Spleen (tissue), 11 donors: ENCODE results near the gene NGF. TPM values are rescaled to one million over a fixed set of nuclear protein-coding genes. Genes with fewer than 3 reads are reported as not detected.

Source experiments
- DNase-seq: peaks from one replicate; pipeline ENCODE4 v3.0.0-alpha.2; 2020
- H3K27ac ChIP-seq, 8 donors: fragments of 200-600 bp; sonication (generic) in 7 of 8; 1 replicate in 4 of 8; 2 replicates in 4 of 8; pipeline versions ENCODE4 v1.5.0 to v1.8.0; 2016 to 2021; ENCODE audit warnings: inconsistent platforms in 4 of 8, mild to moderate bottlenecking in 4 of 8, moderate library complexity in 1 of 8
- H3K27me3 ChIP-seq, 7 donors: fragments of 200-600 bp; sonication (generic) in 6 of 7; replicated peaks in 1 of 7; 1 replicate in 4 of 7; 2 replicates in 3 of 7; pipeline versions ENCODE4 v1.5.0 to v1.8.0; 2016 to 2021; ENCODE audit warnings: inconsistent platforms in 3 of 7, mild to moderate bottlenecking in 1 of 7
- H3K36me3 ChIP-seq, 6 donors: fragments of 200-600 bp; sonication (generic) in 5 of 6; 1 replicate in 4 of 6; 2 replicates in 2 of 6; pipeline versions ENCODE4 v1.5.0 to v1.8.0; 2016 to 2021; ENCODE audit warnings: inconsistent platforms in 2 of 6
- H3K4me1 ChIP-seq, 6 donors: fragments of 200-600 bp; sonication (generic) in 5 of 6; 1 replicate in 3 of 6; 2 replicates in 3 of 6; pipeline versions ENCODE4 v1.5.0 to v1.8.0; 2016 to 2021; ENCODE audit warnings: inconsistent platforms in 3 of 6
- H3K4me3 ChIP-seq, 8 donors: fragments of 200-600 bp; sonication (generic) in 7 of 8; 1 replicate in 4 of 8; 2 replicates in 4 of 8; pipeline versions ENCODE4 v1.5.0 to v1.8.0; 2016 to 2021; ENCODE audit warnings: inconsistent platforms in 4 of 8, mild to moderate bottlenecking in 4 of 8, moderate library complexity in 2 of 8
- H3K9me3 ChIP-seq, 8 donors: fragments of 200-600 bp; sonication (generic) in 7 of 8; 1 replicate in 4 of 8; 2 replicates in 4 of 8; pipeline versions ENCODE4 v1.5.0 to v1.8.0; 2016 to 2021; ENCODE audit warnings: inconsistent platforms in 4 of 8
- CTCF ChIP-seq, 11 experiments: fragments of 200-600 bp in 7 of 11; fragments of 450-650 bp in 4 of 11; sonication (generic) in 4 of 11; IDR thresholded peaks in 8 of 11; conservative IDR thresholded peaks in 3 of 11; 1 replicate in 7 of 11; 2 replicates in 4 of 11; pipeline versions ENCODE4 v1.4.0 to v1.8.0; 2016 to 2021; ENCODE audit warnings: antibody characterized with exemption in 11 of 11, inconsistent platforms in 4 of 11, mild to moderate bottlenecking in 1 of 11
- POLR2A ChIP-seq, 3 donors: fragments of 450-650 bp; IDR thresholded peaks; one replicate each; pipeline ENCODE4 v1.5.1; 2017; ENCODE audit warnings: antibody characterized with exemption in 3 of 3, mild to moderate bottlenecking in 1 of 3
- POLR2AphosphoS5 ChIP-seq, 3 donors: sonication (generic); formaldehyde crosslinking; IDR thresholded peaks; one replicate each; pipeline ENCODE4 v1.5.1; 2017; ENCODE audit warnings: antibody characterized with exemption in 3 of 3
- WGBS, 5 donors: extraction: QIAGEN DNeasy Blood & Tissue Kit in 3 of 5; methylation state at CpG; one replicate each; pipeline versions ENCODE4 v1.1.5 to v1.1.7; 2013 to 2018; 5-methylcytosine and 5-hydroxymethylcytosine counted together
- intact Hi-C: fragments of 100-400 bp; cut with DNase I; formaldehyde crosslinking; loops from one replicate; pipeline ENCODE4 v1.15.0; 2023; ENCODE audit warnings: low total_unique reads
- polyA plus RNA-seq, 3 donors: library from polyadenylated mRNA; stranded (reverse); fragments of 200-250 nt; gene quantifications; one replicate each; pipeline ENCODE4 v1.2.1, GENCODE V29; 2013
- total RNA-seq, 7 donors: library from RNA; depleted of rRNA in 3 of 7; stranded (reverse); fragments of >200 nt in 3 of 7; fragmentation: NEBNext Ultra II Directional in 4 of 7; extraction: Animal tissue kit (Norgen Biotek cat#: 25700) in 4 of 7; gene quantifications; one replicate each; pipeline versions ENCODE4 v1.1.0 to v1.2.1, GENCODE V29; 2016 to 2021
- donor health status: healthy with polysubstance abuse.
- donor health status: DM: no; HTN: no; CAD: no; lungs with moderate emphysema.
- donor health status: DM: no; HTN: no; CAD: no.
- donor health status: Bipolar disorder and iron deficiency.
- donor health status: healthy.
- donor health status: DM: no; HTN: no; CAD: no.
- donor health status: DM: yes; HTN: yes; CAD: no.

Gene NGF
- total and polyA plus RNA-seq, 10 donors = 0.34 to 4.6 (median 2.0) TPM

- intact Hi-C loops = no loop called here
- H3K9me3 ChIP-seq = peaks cover 0 to 29% (median 14%) of the 10 kb centered on the region in 8 donors
- no peak for TF ChIP-seq POLR2AphosphoS5 (IDR thresholded peaks at IDR 0.05)
- no peak for TF ChIP-seq CTCF (IDR thresholded peaks at IDR 0.05 in 8 of 11, conservative IDR thresholded peaks at IDR 0.05 in 3 of 11)
- no peak for TF ChIP-seq POLR2A (IDR thresholded peaks at IDR 0.05)
- DNase-seq = no peak
- H3K4me3 ChIP-seq = no peak overlapping the region
- peaks cover 0 to 4% (median 0%) of the 10 kb centered on the region in 7 donors for H3K27me3 ChIP-seq
- H3K36me3 ChIP-seq = no peaks in the 10 kb centered on the region
- H3K4me1 ChIP-seq = no peaks in the 10 kb centered on the region
- WGBS, 5 donors = 53 to 74% (median 64%) methylated on average over 1 of the region's 1 CpG
- no peak overlapping the region for H3K27ac ChIP-seq
Measured at GRCh38 chr1:115261496-115261895, 76.6 kb downstream of the NGF start.

- Histone ChIP-seq H3K27me3 (no peaks in the 10 kb centered on the region), H3K4me3 (no peak overlapping the region), H3K36me3 (no peaks in the 10 kb centered on the region), H3K27ac (no peak overlapping the region), H3K9me3 (peaks cover 0 to 33% (median 14%) of the 10 kb centered on the region in 8 donors), H3K4me1 (no peaks in the 10 kb centered on the region)
- TF ChIP-seq POLR2A (IDR thresholded peaks at IDR 0.05) = no peak
- no peak for TF ChIP-seq POLR2AphosphoS5 (IDR thresholded peaks at IDR 0.05)
- TF ChIP-seq CTCF (IDR thresholded peaks at IDR 0.05 in 8 of 11, conservative IDR thresholded peaks at IDR 0.05 in 3 of 11) = no peak
- intact Hi-C loops = no loop called here
- 56 to 74% (median 66%) methylated on average over 3 of the region's 3 CpGs for WGBS, 5 donors
- no peak for DNase-seq
Measured at GRCh38 chr1:115258302-115258866, 79.7 kb downstream of the NGF start.

GRCh38 chr1:115257591-115257990 lies 80.5 kb downstream of the NGF start:
- intact Hi-C loops = no loop called here

GRCh38 chr1:115255154-115255553 lies 82.9 kb downstream of the NGF start:
- Histone ChIP-seq H3K36me3 (no peaks in the 10 kb centered on the region), H3K27ac (no peak overlapping the region), H3K27me3 (no peaks in the 10 kb centered on the region), H3K4me3 (no peak overlapping the region), H3K4me1 (no peaks in the 10 kb centered on the region), H3K9me3 (peaks cover 0 to 33% (median 14%) of the 10 kb centered on the region in 8 donors)
- DNase-seq = no peak
- intact Hi-C loops = no loop called here
- TF ChIP-seq CTCF (IDR thresholded peaks at IDR 0.05 in 8 of 11, conservative IDR thresholded peaks at IDR 0.05 in 3 of 11) = no peak
- TF ChIP-seq POLR2A (IDR thresholded peaks at IDR 0.05) = no peak
- TF ChIP-seq POLR2AphosphoS5 (IDR thresholded peaks at IDR 0.05) = no peak
- WGBS, 5 donors = 89 to 100% (median 98%) methylated on average over 1 of the region's 1 CpG

More at GRCh38 chr1:115257591-115257990, 80.5 kb downstream of the NGF start:
- Histone ChIP-seq H3K27me3 (no peaks in the 10 kb centered on the region), H3K4me3 (no peak overlapping the region), H3K9me3 (peaks cover 0 to 33% (median 14%) of the 10 kb centered on the region in 8 donors), H3K27ac (no peak overlapping the region), H3K4me1 (no peaks in the 10 kb centered on the region), H3K36me3 (no peaks in the 10 kb centered on the region)
- no peak for DNase-seq
- no peak for TF ChIP-seq CTCF (IDR thresholded peaks at IDR 0.05 in 8 of 11, conservative IDR thresholded peaks at IDR 0.05 in 3 of 11)
- TF ChIP-seq POLR2A (IDR thresholded peaks at IDR 0.05) = no peak
